CD4-positive, CD25-positive, alpha-beta regulatory T cell (primary cell): ENCODE measurements around the gene DDC. TPM values are rescaled to one million over a fixed set of nuclear protein-coding genes. Genes with fewer than 3 reads are reported as not detected.

Experiments
- ATAC-seq, 2 donors: fragments of 150-1000 bp; cut with Tn5 transposase; one replicate each; pipeline ENCODE4 v1.10.0; 2021; ENCODE audit warnings: low read depth in 2 of 2, moderate number of reproducible peaks in 2 of 2, moderate library complexity in 1 of 2
- DNase-seq, 3 donors: peaks; one replicate each; pipeline versions ENCODE4 v3.0.0 to v3.0.0-alpha.2; 2012 to 2022; ENCODE audit warnings: mixed read lengths in 1 of 3
- H3K27ac ChIP-seq: one replicate; pipeline ENCODE4 v1.7.0; 2013; ENCODE audit warnings: mild to moderate bottlenecking, low read length; ENCODE audit not compliant: insufficient read depth, poor library complexity, severe bottlenecking
- H3K27me3 ChIP-seq: one replicate; pipeline ENCODE4 v1.7.0; 2013; ENCODE audit warnings: low read length; ENCODE audit not compliant: control insufficient read depth, insufficient read depth
- H3K36me3 ChIP-seq: one replicate; pipeline ENCODE4 v1.7.0; 2013; ENCODE audit warnings: mild to moderate bottlenecking, low read length, moderate library complexity; ENCODE audit not compliant: control insufficient read depth, insufficient read depth
- H3K4me1 ChIP-seq: 2 replicates; pipeline ENCODE4 v1.7.0; 2013; ENCODE audit warnings: mild to moderate bottlenecking, low read length; ENCODE audit not compliant: insufficient read depth, control insufficient read depth, poor library complexity, severe bottlenecking
- H3K4me3 ChIP-seq: one replicate; pipeline ENCODE4 v1.7.0; 2013; ENCODE audit warnings: low read depth, mild to moderate bottlenecking, low read length, moderate library complexity
- H3K9me3 ChIP-seq, 2 experiments: 1 replicate in 1 of 2; 2 replicates in 1 of 2; pipeline ENCODE4 v1.7.0; 2013; ENCODE audit warnings: low read length in 2 of 2, mild to moderate bottlenecking in 1 of 2, moderate library complexity in 1 of 2; ENCODE audit not compliant: control insufficient read depth in 2 of 2
- H3K27ac Mint-ChIP-seq, 3 donors: one replicate each; pipeline ENCODE4 v1.8.0; 2020 to 2022; ENCODE audit warnings: mild to moderate bottlenecking in 3 of 3, mixed read lengths in 3 of 3, moderate library complexity in 2 of 3
- H3K27me3 Mint-ChIP-seq: one replicate; pipeline ENCODE4 v1.8.0; 2022; ENCODE audit warnings: mild to moderate bottlenecking, mixed read lengths
- H3K36me3 Mint-ChIP-seq: one replicate; pipeline ENCODE4 v1.8.0; 2020; ENCODE audit warnings: mixed read lengths
- H3K4me1 Mint-ChIP-seq, 4 donors: one replicate each; pipeline ENCODE4 v1.8.0; 2020 to 2022; ENCODE audit warnings: mixed read lengths in 4 of 4, mild to moderate bottlenecking in 1 of 4
- H3K4me3 Mint-ChIP-seq, 4 donors: one replicate each; pipeline ENCODE4 v1.8.0; 2020 to 2022; ENCODE audit warnings: mild to moderate bottlenecking in 4 of 4, mixed read lengths in 4 of 4, moderate library complexity in 3 of 4
- H3K9me3 Mint-ChIP-seq, 7 donors: one replicate each; pipeline ENCODE4 v1.8.0; 2020 to 2022; ENCODE audit warnings: mixed read lengths in 7 of 7, mild to moderate bottlenecking in 3 of 7, moderate library complexity in 2 of 7
- polyA plus RNA-seq, 4 donors: library from polyadenylated mRNA; unstranded; fragments of 300-500 nt; fragmentation: Illumina TruSeq; gene quantifications; one replicate each; pipeline ENCODE4 v1.2.3, GENCODE V29; 2021
- total RNA-seq: library from RNA; stranded (reverse); gene quantifications from one replicate; pipeline ENCODE4 v1.2.3, GENCODE V29; 2022

The DDC gene
- total and polyA plus RNA-seq, 5 donors from 2014 or later: not detected

DNA sequence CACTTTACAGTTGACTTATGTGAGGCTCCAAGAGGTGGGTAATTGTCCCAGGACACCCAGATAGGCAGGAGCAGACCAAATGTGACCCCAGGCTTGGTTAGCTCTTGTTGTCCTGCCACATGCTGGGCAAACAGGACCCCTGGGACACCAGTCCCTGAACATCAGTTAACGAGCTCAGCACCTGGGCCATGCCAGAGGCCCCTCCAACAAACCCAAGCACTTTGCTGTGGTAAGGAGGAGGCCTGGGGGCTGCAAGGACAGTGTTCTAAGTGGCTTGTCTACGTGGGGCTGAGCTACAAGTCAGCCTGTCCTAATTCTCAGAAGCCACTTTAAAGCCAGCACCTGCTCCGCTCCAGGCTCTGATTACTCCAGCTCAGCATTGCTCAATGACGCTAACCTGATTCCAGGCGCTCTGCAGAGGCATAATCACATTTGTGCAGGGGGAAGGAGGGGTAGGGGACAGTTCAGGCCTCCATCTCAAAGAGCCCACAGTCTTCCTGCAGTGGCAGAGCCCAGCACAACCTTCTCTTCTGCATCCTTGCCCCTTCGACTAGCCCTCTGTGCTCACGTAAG is 57.2 kb downstream of the DDC start:
- no peaks in the 10 kb centered on the region for H3K4me1 Mint-ChIP-seq
- H3K4me3 Mint-ChIP-seq: no peak overlapping the region
- Histone ChIP-seq H3K9me3 (no peaks in the 10 kb centered on the region), H3K4me1 (no peaks in the 10 kb centered on the region), H3K36me3 (no peaks in the 10 kb centered on the region), H3K27ac (no peak overlapping the region), H3K4me3 (no peak overlapping the region), H3K27me3 (peaks cover under 1% of the 10 kb centered on the region)
- peaks cover 26% of the 10 kb centered on the region for H3K27me3 Mint-ChIP-seq
- no peaks in the 10 kb centered on the region for H3K36me3 Mint-ChIP-seq
- no peaks in the 10 kb centered on the region for H3K9me3 Mint-ChIP-seq
- DNase-seq (no peak), ATAC-seq (no peak)
- H3K27ac Mint-ChIP-seq: no peak overlapping the region

DNA sequence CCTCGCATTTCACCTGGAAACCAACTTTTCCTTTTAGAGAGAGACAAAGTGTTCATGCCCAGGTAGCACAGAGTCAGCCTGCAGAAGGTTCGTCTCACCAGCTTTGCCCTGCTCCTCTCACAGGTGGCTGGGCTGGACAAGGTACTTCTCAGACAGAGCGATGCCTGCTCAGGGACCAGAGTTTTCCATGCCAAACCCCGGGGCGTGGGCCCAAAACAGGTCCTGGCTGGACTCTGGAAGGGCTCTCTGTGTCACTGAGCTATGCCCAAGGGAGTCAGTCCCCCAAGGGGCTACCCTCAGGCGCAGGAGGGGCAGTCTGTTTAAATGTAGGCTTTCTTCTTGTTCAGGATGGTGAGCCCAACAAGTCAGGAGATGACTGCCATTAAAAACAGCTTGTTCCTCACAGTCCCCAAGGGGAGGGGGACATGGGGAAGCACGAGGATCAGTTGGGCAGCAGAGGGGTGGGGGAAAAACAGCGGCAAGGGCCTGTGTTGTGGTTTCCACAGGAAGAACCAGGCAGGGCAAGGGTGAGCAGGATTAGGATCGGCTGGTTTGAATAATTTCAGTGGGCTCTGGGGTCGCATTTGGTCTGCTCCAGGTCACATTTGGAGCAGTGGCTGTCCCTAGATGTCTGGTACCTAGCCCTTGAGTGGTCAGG is 59.5 kb downstream of the DDC start:
- no peak overlapping the region for H3K27ac ChIP-seq
- Mint-ChIP-seq H3K27ac (no peak overlapping the region), H3K9me3 (no peaks in the 10 kb centered on the region), H3K4me3 (peak overlapping the region in 1 of 4 donors; percentile 33), H3K36me3 (no peaks in the 10 kb centered on the region), H3K4me1 (no peaks in the 10 kb centered on the region), H3K27me3 (peaks cover 22% of the 10 kb centered on the region)
- H3K36me3 ChIP-seq: no peaks in the 10 kb centered on the region
- DNase-seq (no peak), ATAC-seq (no peak)
- no peaks in the 10 kb centered on the region for H3K9me3 ChIP-seq
- H3K4me3 ChIP-seq: no peak overlapping the region
- H3K27me3 ChIP-seq: no peaks in the 10 kb centered on the region
- H3K4me1 ChIP-seq: no peaks in the 10 kb centered on the region

DNA sequence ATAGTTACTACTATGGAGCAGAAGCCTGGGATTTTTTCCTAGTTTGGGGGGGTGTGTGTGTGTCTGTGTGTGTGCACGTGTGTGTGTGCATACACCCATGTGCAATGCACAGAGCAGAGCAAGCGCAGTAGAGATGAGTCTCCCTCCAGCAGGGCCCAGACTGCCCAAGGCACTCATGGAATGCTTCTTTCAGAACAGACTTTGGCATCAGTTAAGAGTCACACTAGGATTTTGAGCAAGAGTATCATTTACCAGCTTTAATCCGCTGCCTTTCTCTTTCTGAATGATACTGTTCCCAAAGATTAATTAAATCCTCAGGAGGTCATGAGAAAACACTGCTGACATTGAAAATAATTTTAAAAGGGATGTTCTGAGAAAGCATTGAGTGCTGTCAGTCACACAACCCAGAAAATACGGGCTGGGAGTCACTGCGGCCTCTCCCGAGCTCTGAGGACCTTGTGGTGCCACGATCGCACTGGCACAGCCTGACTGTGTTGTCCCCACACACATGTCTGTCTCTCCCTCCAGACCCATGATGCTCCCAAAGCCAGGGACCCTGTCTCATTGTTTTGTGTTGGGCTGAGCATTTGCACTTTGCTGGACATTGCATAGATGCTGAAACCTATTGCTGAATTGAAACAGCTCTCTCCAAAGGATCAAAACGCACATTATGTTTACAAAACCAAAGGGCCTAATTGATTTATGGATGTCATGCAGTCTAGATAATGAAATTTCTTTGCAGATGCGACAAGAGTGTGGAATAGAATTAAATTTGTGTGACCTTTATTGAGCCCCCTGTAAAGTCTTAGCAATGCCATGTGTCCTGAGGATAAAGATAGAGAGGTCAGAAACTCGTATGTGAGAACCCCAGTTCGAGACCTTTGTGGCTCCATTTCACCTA is 60.3 kb downstream of the DDC start:
- H3K4me3 Mint-ChIP-seq: no peak overlapping the region
- no peaks in the 10 kb centered on the region for H3K36me3 Mint-ChIP-seq
- ATAC-seq: no peak

DNA sequence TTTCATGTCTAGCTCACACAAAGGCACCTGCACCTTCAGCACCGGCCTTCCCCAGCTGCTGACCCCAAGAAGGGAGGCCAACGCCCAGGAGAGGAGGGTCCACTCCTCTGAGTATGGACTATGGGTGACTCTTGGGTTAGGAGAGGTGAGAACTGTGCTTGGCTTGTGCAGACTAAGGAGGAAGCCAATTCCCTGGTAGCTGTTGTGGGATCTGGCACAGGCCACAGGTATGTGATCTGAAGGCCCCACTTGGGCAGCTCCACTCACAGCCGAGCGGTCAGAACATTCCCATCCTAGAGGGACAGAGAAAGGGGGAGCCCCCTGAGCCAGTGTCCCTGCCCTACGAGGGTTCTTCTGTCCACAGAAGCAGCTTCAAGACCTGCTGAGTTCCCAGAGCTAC is 62.3 kb downstream of the DDC start:
- Histone ChIP-seq H3K4me3 (no peak overlapping the region), H3K36me3 (no peaks in the 10 kb centered on the region), H3K27ac (no peak overlapping the region), H3K9me3 (no peaks in the 10 kb centered on the region), H3K4me1 (no peaks in the 10 kb centered on the region), H3K27me3 (no peaks in the 10 kb centered on the region)
- H3K4me3 Mint-ChIP-seq: no peak overlapping the region
- peaks cover 22% of the 10 kb centered on the region for H3K27me3 Mint-ChIP-seq
- DNase-seq: no peak
- no peaks in the 10 kb centered on the region for H3K36me3 Mint-ChIP-seq
- H3K27ac Mint-ChIP-seq: no peak overlapping the region
- H3K9me3 Mint-ChIP-seq: no peaks in the 10 kb centered on the region
- H3K4me1 Mint-ChIP-seq: no peaks in the 10 kb centered on the region
- no peak for ATAC-seq

More for the DNA sequence above, 60.3 kb downstream of the DDC start:
- Histone ChIP-seq H3K9me3 (no peaks in the 10 kb centered on the region), H3K27me3 (no peaks in the 10 kb centered on the region), H3K4me1 (no peaks in the 10 kb centered on the region), H3K27ac (no peak overlapping the region), H3K36me3 (no peaks in the 10 kb centered on the region), H3K4me3 (no peak overlapping the region)
- no peak for DNase-seq
- Mint-ChIP-seq H3K27ac (no peak overlapping the region), H3K9me3 (no peaks in the 10 kb centered on the region), H3K27me3 (peaks cover 22% of the 10 kb centered on the region), H3K4me1 (no peaks in the 10 kb centered on the region)

DNA sequence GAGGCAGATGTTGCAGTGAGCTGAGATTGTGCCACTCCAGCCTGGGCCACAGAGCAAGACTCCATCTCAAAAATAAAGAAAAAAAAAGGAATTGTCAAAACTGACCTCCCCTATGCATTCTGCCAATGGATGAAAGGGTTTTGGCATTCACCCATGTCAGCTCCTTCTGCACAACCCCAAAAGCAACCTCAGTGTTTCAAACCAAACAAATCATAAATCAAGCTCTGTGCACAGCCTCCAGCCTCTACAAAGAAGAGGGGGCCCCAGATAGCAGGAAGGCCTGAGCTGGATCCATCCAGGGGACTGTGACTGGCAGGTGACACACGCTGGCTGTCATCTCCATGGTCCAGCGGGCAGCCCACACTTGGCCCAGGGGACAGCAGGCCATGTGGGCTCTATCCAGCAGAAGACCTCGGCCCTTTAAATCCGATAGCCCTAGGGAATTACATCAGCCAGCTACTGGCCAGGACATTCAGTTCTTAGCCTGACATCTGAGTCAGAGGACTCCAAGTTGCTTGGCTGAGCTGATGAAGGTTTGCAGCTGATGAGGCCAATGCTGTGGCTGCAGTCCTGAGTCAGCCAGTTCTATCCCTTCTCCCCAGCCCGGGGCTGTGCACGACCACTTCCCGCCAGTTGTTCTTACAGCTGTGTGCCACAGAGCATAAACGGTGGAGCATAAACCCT is 63.1 kb downstream of the DDC start:
- Mint-ChIP-seq H3K4me3 (no peak overlapping the region), H3K9me3 (no peaks in the 10 kb centered on the region), H3K4me1 (no peaks in the 10 kb centered on the region), H3K36me3 (no peaks in the 10 kb centered on the region), H3K27ac (no peak overlapping the region), H3K27me3 (peaks cover 26% of the 10 kb centered on the region)
- no peak overlapping the region for H3K27ac ChIP-seq
- ATAC-seq: no peak
- no peak overlapping the region for H3K4me3 ChIP-seq
- H3K9me3 ChIP-seq: no peaks in the 10 kb centered on the region
- H3K4me1 ChIP-seq: no peaks in the 10 kb centered on the region
- peaks cover under 1% of the 10 kb centered on the region for H3K27me3 ChIP-seq
- no peaks in the 10 kb centered on the region for H3K36me3 ChIP-seq
- no peak for DNase-seq

DNA sequence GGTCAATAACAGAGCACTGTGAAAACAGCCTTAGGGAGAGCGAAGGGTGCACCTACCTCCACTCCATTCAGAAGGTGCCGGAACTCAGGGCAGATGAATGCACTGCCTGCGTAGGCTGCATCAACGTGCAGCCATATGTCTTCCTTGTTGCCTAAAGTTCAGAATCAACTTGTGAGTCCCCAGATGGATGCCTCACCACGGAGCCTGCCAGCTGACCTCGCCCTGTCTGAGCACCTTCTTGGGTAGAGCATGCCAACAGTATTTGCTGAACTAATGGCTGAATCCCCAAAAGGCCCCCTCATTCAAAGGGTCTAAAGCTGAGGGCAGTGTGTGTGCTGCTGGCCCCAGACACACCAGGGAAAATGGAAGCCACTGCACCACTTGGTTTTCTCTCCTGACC is 66.1 kb downstream of the DDC start:
- H3K9me3 ChIP-seq: no peaks in the 10 kb centered on the region
- H3K4me3 Mint-ChIP-seq: no peak overlapping the region
- H3K4me3 ChIP-seq: no peak overlapping the region
- H3K27me3 ChIP-seq: peaks cover 2% of the 10 kb centered on the region
- ATAC-seq (no peak), DNase-seq (no peak)
- no peaks in the 10 kb centered on the region for H3K4me1 Mint-ChIP-seq
- H3K27ac Mint-ChIP-seq: no peak overlapping the region
- H3K27me3 Mint-ChIP-seq: peaks cover 23% of the 10 kb centered on the region
- no peak overlapping the region for H3K27ac ChIP-seq
- no peaks in the 10 kb centered on the region for H3K9me3 Mint-ChIP-seq
- no peaks in the 10 kb centered on the region for H3K4me1 ChIP-seq
- H3K36me3 ChIP-seq: no peaks in the 10 kb centered on the region
- no peaks in the 10 kb centered on the region for H3K36me3 Mint-ChIP-seq

DNA sequence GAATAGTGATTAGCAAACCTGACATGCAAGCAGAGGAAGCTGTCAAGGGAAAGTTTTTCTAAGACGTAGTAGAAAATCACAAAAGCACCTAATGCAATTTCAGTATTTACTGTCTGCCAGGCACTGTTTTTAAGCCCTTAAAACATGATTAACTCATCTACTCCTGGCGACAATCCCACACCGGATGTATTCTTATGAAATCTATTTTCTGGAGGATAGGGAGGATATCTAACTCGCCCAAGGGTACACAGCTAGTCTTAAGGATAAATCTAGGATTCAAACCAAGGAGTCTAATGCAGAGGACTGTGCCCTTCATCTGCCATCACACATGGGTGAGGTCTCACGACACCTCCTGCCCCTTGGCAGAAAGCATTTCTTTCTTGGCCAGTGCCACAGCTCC is 67.2 kb downstream of the DDC start:
- Mint-ChIP-seq H3K36me3 (no peaks in the 10 kb centered on the region), H3K4me1 (no peaks in the 10 kb centered on the region), H3K9me3 (no peaks in the 10 kb centered on the region), H3K27ac (no peak overlapping the region), H3K4me3 (no peak overlapping the region), H3K27me3 (peaks cover 34% of the 10 kb centered on the region)
- ATAC-seq (no peak), DNase-seq (no peak)
- Histone ChIP-seq H3K36me3 (no peaks in the 10 kb centered on the region), H3K27me3 (peaks cover 2% of the 10 kb centered on the region), H3K27ac (no peak overlapping the region), H3K9me3 (no peaks in the 10 kb centered on the region), H3K4me3 (no peak overlapping the region), H3K4me1 (no peaks in the 10 kb centered on the region)
